K562 (cell line): ENCODE data around the gene EPGN. TPM values are rescaled to one million over a fixed set of nuclear protein-coding genes. Genes with fewer than 3 reads are reported as not detected.
A peak's percentile ranks its signal among the peaks of the same experiment; 100 is the strongest.

Experiments
- ARNT ChIP-seq, 2 experiments: fragments of 450-650 bp; IDR thresholded peaks; 2 replicates each; pipeline ENCODE4 v1.6.1; 2016; ENCODE audit warnings: mild to moderate bottlenecking in 1 of 2
- BRD9 ChIP-seq: fragments of 450-650 bp; IDR thresholded peaks from 2 replicates; pipeline ENCODE4 v1.6.1; 2018; ENCODE audit warnings: low read depth; ENCODE audit not compliant: partially characterized antibody
- CC2D1A ChIP-seq: fragments of 450-650 bp; IDR thresholded peaks from 2 replicates; pipeline ENCODE4 v1.6.1; 2017; ENCODE audit warnings: mild to moderate bottlenecking
- COPS2 ChIP-seq: fragments of 450-650 bp; conservative IDR thresholded peaks from 2 replicates; pipeline ENCODE4 v1.6.1; 2016; ENCODE audit warnings: mild to moderate bottlenecking, moderate library complexity
- CREBBP ChIP-seq: IDR thresholded peaks from one replicate; pipeline ENCODE4 v1.6.1; 2012; ENCODE audit warnings: low read depth, mild to moderate bottlenecking, control low read depth, inconsistent platforms, low read length
- KDM5B ChIP-seq: fragments of 200-600 bp; sonication (generic); IDR thresholded peaks from 2 replicates; pipeline ENCODE4 v1.6.1; 2012; ENCODE audit warnings: low read depth, mild to moderate bottlenecking, moderate library complexity, low read length, control low read depth, inconsistent platforms; ENCODE audit not compliant: insufficient replicate concordance
- KLF1 ChIP-seq: fragments of 450-650 bp; IDR thresholded peaks from 2 replicates; pipeline ENCODE4 v1.6.1; 2016; ENCODE audit warnings: missing genetic modification characterization, missing compliant biosample characterization
- MCM5 ChIP-seq: fragments of 450-650 bp; IDR thresholded peaks from 2 replicates; pipeline ENCODE4 v1.6.1; 2016; ENCODE audit warnings: low read depth
- PBX2 ChIP-seq, 2 experiments: IDR thresholded peaks in 1 of 2; conservative IDR thresholded peaks in 1 of 2; 2 replicates each; pipeline ENCODE4 v1.6.1; 2016; ENCODE audit warnings: low read depth in 2 of 2, mild to moderate bottlenecking in 1 of 2, missing compliant biosample characterization in 1 of 2, missing genetic modification characterization in 1 of 2, moderate library complexity in 1 of 2
- RBM17 ChIP-seq: fragments of 200-400 bp; formaldehyde crosslinking; IDR thresholded peaks from 2 replicates; pipeline ENCODE4 v1.6.1; 2017; ENCODE audit warnings: low read depth, mild to moderate bottlenecking, low read length, borderline replicate concordance
- SMARCE1 ChIP-seq: fragments of 450-650 bp; IDR thresholded peaks from 2 replicates; pipeline ENCODE4 v1.7.1; 2016; ENCODE audit warnings: mild to moderate bottlenecking
- TARDBP ChIP-seq: fragments of 450-650 bp; IDR thresholded peaks from 2 replicates; pipeline ENCODE4 v1.6.1; 2016
- ZFPM2 ChIP-seq: fragments of 250-450 bp; sonication (Bioruptor Pico); IDR thresholded peaks from 2 replicates; pipeline ENCODE4 v1.5.1; 2022; ENCODE audit warnings: mild to moderate bottlenecking
- ZNF134 ChIP-seq: fragments of 250-450 bp; sonication (Bioruptor Pico); conservative IDR thresholded peaks from 2 replicates; pipeline ENCODE4 v1.4.0; 2020
- ZNF146 ChIP-seq: IDR thresholded peaks from one replicate; pipeline ENCODE4 v1.6.1; 2018; ENCODE audit warnings: missing compliant biosample characterization; ENCODE audit not compliant: unreplicated experiment
- ZNF318 ChIP-seq, 2 experiments: fragments of 450-650 bp; IDR thresholded peaks; 2 replicates each; pipeline ENCODE4 v1.6.1; 2016; ENCODE audit warnings: mild to moderate bottlenecking in 2 of 2, borderline replicate concordance in 1 of 2, low read depth in 1 of 2, moderate library complexity in 1 of 2
- ZNF77 ChIP-seq: fragments of 250-450 bp; sonication (Bioruptor Pico); IDR thresholded peaks from 2 replicates; pipeline ENCODE4 v1.5.0; 2020
- polyA plus RNA-seq, 8 experiments: library from polyadenylated mRNA; depleted of rRNA in 4 of 8; stranded (reverse) in 5 of 8; unstranded in 3 of 8; fragments of >200 nt; fragmentation: Nextera tagmentation in 2 of 8; fragmentation: Illumina TruSeq in 1 of 8; extraction: Ambion mirVana in 2 of 8; extraction: Trizol in 1 of 8; gene quantifications; 2 replicates each; pipeline versions ENCODE4 v1.2.1 to v1.2.3, GENCODE V29; 2011 to 2014; ENCODE audit warnings: inconsistent platforms in 1 of 8, missing spikeins in 1 of 8
- total RNA-seq, 7 experiments: library from RNA; depleted of rRNA in 6 of 7; stranded (reverse); fragments of >200 nt in 6 of 7; fragmentation: Illumina TruSeq in 2 of 7; extraction: Trizol in 2 of 7; gene quantifications; 2 replicates each; pipeline versions ENCODE4 v1.2.1 to v1.2.3, GENCODE V29; 2011 to 2021; ENCODE audit warnings: low replicate concordance in 1 of 7

EPGN gene
- total and polyA plus RNA-seq, 9 of the 15 experiments (the other 6 are each of a cell fraction or from before 2014, with no cell fraction given) = 0.10 to 0.56 TPM; not detected in 7

- no peak for TF ChIP-seq ARNT (IDR thresholded peaks at IDR 0.05)
- TF ChIP-seq ZNF146 = no peak
- no peak for TF ChIP-seq SMARCE1
- TF ChIP-seq CC2D1A = peak; percentile 53
- no peak for TF ChIP-seq ZNF77 (CRISPR knock-in tag)
- no peak for TF ChIP-seq KLF1
- no peak for TF ChIP-seq ZNF318 (IDR thresholded peaks at IDR 0.05; ENCODE audit: borderline replicate concordance in 1 of 2, low read depth in 1 of 2)
- TF ChIP-seq COPS2 = no peak
- TF ChIP-seq BRD9 = no peak
- no peak for TF ChIP-seq KDM5B
- no peak for TF ChIP-seq TARDBP
- no peak for TF ChIP-seq PBX2 (CRISPR knock-in tag; IDR thresholded peaks at IDR 0.05; ENCODE audit: low read depth)
- TF ChIP-seq PBX2 (tag; conservative IDR thresholded peaks at IDR 0.05; ENCODE audit: low read depth) = peak; percentile 50
- TF ChIP-seq MCM5 = no peak
- TF ChIP-seq RBM17 = no peak
- TF ChIP-seq ZNF134 (CRISPR knock-in tag) = no peak
- TF ChIP-seq ZFPM2 (CRISPR knock-in tag) = no peak
- TF ChIP-seq CREBBP = no peak
Measured at GRCh38 chr4:74320559-74321118, 12.4 kb downstream of the EPGN start (continued).
